ENCODE data around the gene CCSER1.

- TF ChIP-seq CTCF (IDR thresholded peaks at IDR 0.05) = no peak
- no peak for TF ChIP-seq EZH2 (IDR thresholded peaks at IDR 0.05; ENCODE audit: borderline replicate concordance, insufficient read depth, low read depth, low read length, poor library complexity, severe bottlenecking)
These were observed 1094.8 kb downstream of the CCSER1 start for GRCh38 chr4:91222014-91222413.

All from B cell (primary cell).